WI38 (cell line): ENCODE measurements around the gene NDUFAF8.

Experiments
- H3K4me3 ChIP-seq: 2 replicates; pipeline ENCODE4 v1.5.1; 2011; ENCODE audit warnings: low read depth, mild to moderate bottlenecking, control low read depth, low read length
- CTCF ChIP-seq: IDR thresholded peaks from 2 replicates; pipeline ENCODE4 v1.5.1; 2012; ENCODE audit warnings: low read depth, mild to moderate bottlenecking, control low read depth, low read length

The NDUFAF8 gene

GRCh38 chr17:81232616-81233241 is 6.4 kb upstream of the NDUFAF8 start:
- no peak overlapping the region for H3K4me3 ChIP-seq
- TF ChIP-seq CTCF: no peak

- H3K4me3 ChIP-seq: no peak overlapping the region
- TF ChIP-seq CTCF: no peak
These were observed 5.8 kb upstream of the NDUFAF8 start for GRCh38 chr17:81233316-81233715.

GRCh38 chr17:81233811-81234505 is 5.2 kb upstream of the NDUFAF8 start:
- no peak for TF ChIP-seq CTCF
- H3K4me3 ChIP-seq: no peak overlapping the region

GRCh38 chr17:81234506-81234855 is 4.6 kb upstream of the NDUFAF8 start:
- TF ChIP-seq CTCF: no peak
- H3K4me3 ChIP-seq: no peak overlapping the region

- no peak for TF ChIP-seq CTCF
- H3K4me3 ChIP-seq: no peak overlapping the region
These were observed 3.9 kb upstream of the NDUFAF8 start for GRCh38 chr17:81234940-81235821.

GRCh38 chr17:81235822-81236740 is 3.0 kb upstream of the NDUFAF8 start:
- no peak for TF ChIP-seq CTCF
- no peak overlapping the region for H3K4me3 ChIP-seq
